ENCODE results near the gene TPRG1.
"Not testable (repeated sequence)": the region's sequence is repeated elsewhere in the genome, so short reads cannot be mapped to it uniquely, and the experiment has no call there.

- TF ChIP-seq CTCF, POLR2A (IDR thresholded peaks at IDR 0.05): not testable (repeated sequence)
Measured at GRCh38 chr3:189329630-189330029, 157.9 kb downstream of the TPRG1 start.

All from lower leg skin (tissue), 3 donors.